ENCODE results near the gene SFI1. TPM values are rescaled to one million over a fixed set of nuclear protein-coding genes. Genes with fewer than 3 reads are reported as not detected.

SFI1 gene
- total RNA-seq, 4 donors from 2014 or later = 9.4 to 21.1 (median 15.4) TPM

DNA sequence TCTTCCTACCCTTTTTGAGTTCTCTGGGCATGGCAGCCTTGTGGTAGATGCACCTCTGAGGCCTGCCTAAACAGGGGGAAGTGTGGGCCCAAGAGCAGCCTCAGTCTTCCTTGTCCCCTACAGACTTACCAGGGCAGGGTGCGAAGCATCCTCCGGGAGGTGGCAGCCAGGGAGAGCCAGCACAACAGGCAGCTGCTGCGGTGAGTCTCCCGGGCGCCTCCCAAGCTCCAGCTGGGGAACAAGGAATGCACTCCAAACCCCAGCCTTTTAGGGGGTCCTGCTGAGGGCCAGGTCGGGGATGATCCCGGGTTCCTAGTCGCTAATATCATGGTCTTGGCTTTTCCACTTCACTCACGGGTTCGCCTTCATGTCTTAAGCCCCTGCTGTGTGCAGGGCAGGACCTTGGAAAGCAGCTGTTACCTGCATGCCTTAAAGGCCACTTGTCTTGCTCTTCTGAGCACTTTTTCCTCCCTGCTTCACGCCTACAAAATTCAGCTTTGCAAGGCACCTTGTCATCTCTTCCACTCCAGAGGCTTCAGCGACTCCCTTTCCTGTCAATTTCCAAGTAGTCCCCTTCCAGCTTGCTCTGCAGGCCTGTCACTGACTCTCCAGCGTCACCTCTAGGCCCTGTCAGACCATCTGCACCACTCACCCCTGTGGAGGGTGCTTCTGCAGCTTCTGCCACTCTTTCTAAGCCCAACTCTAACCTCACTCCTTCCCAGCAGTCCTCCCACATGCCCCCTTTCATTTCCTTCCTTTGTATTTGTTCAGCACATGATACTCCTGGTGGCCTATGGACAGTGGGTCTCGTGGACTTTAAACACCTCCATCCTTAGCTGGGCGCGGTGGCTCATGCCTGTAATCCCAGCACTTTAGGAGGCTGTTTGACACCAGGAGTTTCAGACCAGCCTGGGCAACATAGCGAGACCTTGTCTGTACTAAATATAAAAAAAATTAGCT, 108.7 kb downstream of the SFI1 start:
- H3K9me3 ChIP-seq = no peaks in the 10 kb centered on the region
- H3K4me3 ChIP-seq = no peak overlapping the region
- H3K27me3 ChIP-seq = no peaks in the 10 kb centered on the region
- H3K36me3 ChIP-seq = peaks cover 0 to 40% (median 19%) of the 10 kb centered on the region in 4 donors
- intact Hi-C loops (cut with DNase I) = no loop called here
- H3K4me1 ChIP-seq = peaks cover 0 to 16% (median 13%) of the 10 kb centered on the region in 4 donors
- TF ChIP-seq POLR2AphosphoS5 (IDR thresholded peaks at IDR 0.05) (no peak), CTCF (IDR thresholded peaks at IDR 0.05) (no peak), EP300 (IDR thresholded peaks at IDR 0.05) (no peak), POLR2A (IDR thresholded peaks at IDR 0.05; ENCODE audit: low read depth) (no peak)
- no peak for DNase-seq (ENCODE audit: extremely low spot score)
- WGBS = 94% methylated on average over 15 of the region's 17 CpGs
- no peak overlapping the region for H3K27ac ChIP-seq (replicated peaks in 1 of 4)

DNA sequence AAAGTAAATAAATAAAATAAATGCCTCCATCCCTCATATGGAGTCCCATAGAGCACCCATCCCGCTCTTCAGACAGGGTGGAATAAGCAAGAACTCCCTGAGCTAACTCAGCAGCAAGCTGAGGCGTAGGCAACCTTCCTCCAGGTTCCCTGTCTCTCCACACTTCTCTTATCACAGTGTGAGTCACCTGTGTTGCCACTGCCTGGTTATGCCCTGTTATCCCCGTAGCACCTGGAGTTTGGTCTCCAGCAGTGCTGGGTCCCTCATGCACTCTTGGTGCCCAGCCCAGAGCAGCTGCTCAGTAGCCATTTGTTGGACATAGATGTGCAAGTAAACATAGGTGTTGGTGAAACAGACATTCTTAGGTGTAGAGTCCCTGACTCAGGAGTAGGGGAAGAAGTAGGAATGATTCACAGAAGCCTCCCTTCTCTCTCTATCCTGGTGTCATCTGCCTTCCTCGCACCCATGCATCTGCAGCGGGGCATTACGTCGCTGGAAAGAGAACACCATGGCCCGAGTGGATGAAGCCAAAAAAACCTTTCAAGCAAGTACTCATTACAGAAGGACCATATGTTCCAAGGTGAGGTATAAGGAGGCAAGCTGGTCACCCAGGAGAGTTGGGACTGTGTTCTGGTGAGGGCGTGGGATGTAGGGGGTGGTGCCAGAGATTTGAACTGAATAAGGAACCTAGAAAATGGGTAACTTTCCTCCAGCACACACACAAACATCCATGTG, 109.7 kb downstream of the SFI1 start:
- Histone ChIP-seq H3K9me3 (no peaks in the 10 kb centered on the region), H3K4me1 (peaks cover 0 to 22% (median 20%) of the 10 kb centered on the region in 4 donors), H3K4me3 (no peak overlapping the region), H3K27me3 (no peaks in the 10 kb centered on the region), H3K36me3 (peaks cover 0 to 40% (median 22%) of the 10 kb centered on the region in 4 donors), H3K27ac (replicated peaks in 1 of 4) (no peak overlapping the region)
- TF ChIP-seq POLR2AphosphoS5 (IDR thresholded peaks at IDR 0.05) (no peak), POLR2A (IDR thresholded peaks at IDR 0.05; ENCODE audit: low read depth) (no peak), CTCF (IDR thresholded peaks at IDR 0.05) (no peak), EP300 (IDR thresholded peaks at IDR 0.05) (no peak)
- DNase-seq (ENCODE audit: extremely low spot score) = no peak
- intact Hi-C loops (cut with DNase I) = no loop called here
- 94% methylated on average over 9 of the region's 9 CpGs for WGBS

- DNase-seq (ENCODE audit: extremely low spot score) = no peak
- Histone ChIP-seq H3K4me1 (peaks cover 0 to 17% (median 13%) of the 10 kb centered on the region in 4 donors), H3K36me3 (peaks cover 0 to 44% (median 20%) of the 10 kb centered on the region in 4 donors), H3K4me3 (no peak overlapping the region), H3K27ac (replicated peaks in 1 of 4) (no peak overlapping the region), H3K9me3 (no peaks in the 10 kb centered on the region), H3K27me3 (no peaks in the 10 kb centered on the region)
- intact Hi-C loops (cut with DNase I) = no loop called here
- 98% methylated on average over 7 of the region's 7 CpGs for WGBS
- TF ChIP-seq CTCF (IDR thresholded peaks at IDR 0.05) (no peak), POLR2AphosphoS5 (IDR thresholded peaks at IDR 0.05) (no peak), POLR2A (IDR thresholded peaks at IDR 0.05; ENCODE audit: low read depth) (no peak), EP300 (IDR thresholded peaks at IDR 0.05) (no peak)
Measured at GRCh38 chr22:31607696-31608095, 111.4 kb downstream of the SFI1 start.

DNA sequence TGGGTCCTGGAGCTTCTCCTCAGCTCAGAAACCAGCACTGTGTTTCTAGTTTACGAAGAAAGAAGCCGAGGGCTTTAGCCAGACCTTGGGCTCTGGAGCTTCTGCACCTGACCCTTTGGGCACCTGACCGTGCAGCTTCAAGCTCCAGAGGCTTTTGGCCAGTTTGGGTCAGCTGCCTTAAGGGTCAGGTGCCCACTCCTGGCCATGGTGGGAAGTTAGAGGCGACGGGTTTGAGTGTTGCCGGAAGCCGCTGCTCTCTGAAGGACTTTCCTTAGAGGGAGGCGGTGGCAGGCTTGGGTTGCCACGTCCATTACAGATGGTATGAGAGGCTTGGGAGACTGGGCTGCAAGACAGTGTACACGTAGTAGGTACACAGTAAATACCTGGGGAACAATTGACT, 113.4 kb downstream of the SFI1 start:
- Histone ChIP-seq H3K36me3 (peaks cover 0 to 41% (median 19%) of the 10 kb centered on the region in 4 donors), H3K4me1 (peaks cover 5 to 16% (median 12%) of the 10 kb centered on the region in 4 donors), H3K27ac (replicated peaks in 1 of 4) (no peak overlapping the region), H3K4me3 (no peak overlapping the region), H3K9me3 (no peaks in the 10 kb centered on the region), H3K27me3 (no peaks in the 10 kb centered on the region)
- DNase-seq (ENCODE audit: extremely low spot score) = no peak
- intact Hi-C loops (cut with DNase I) = no loop called here
- TF ChIP-seq EP300 (IDR thresholded peaks at IDR 0.05) (no peak), CTCF (IDR thresholded peaks at IDR 0.05) (no peak), POLR2A (IDR thresholded peaks at IDR 0.05; ENCODE audit: low read depth) (no peak), POLR2AphosphoS5 (IDR thresholded peaks at IDR 0.05) (no peak)
- WGBS = 95% methylated on average over 8 of the region's 10 CpGs
